ENCODE results near the gene FARP1.
A peak's percentile ranks its signal among the peaks of the same experiment; 100 is the strongest.

Gene FARP1

GRCh38 chr13:98484289-98485219, 341.7 kb downstream of the FARP1 start:
- DNase-seq (ENCODE audit: low read depth) = peak; percentile 97
- no peak for TF ChIP-seq CTCF (conservative IDR thresholded peaks at IDR 0.05; ENCODE audit: control insufficient read depth, insufficient read depth, low read depth, low read length)
- peak overlapping the region; percentile 13 for H3K4me3 ChIP-seq (ENCODE audit: control insufficient read depth, low read depth, low read length)

GRCh38 chr13:98485561-98485960, 342.7 kb downstream of the FARP1 start:
- no peak for TF ChIP-seq CTCF (conservative IDR thresholded peaks at IDR 0.05; ENCODE audit: control insufficient read depth, insufficient read depth, low read depth, low read length)

GRCh38 chr13:98486412-98486811, 343.5 kb downstream of the FARP1 start:
- H3K4me3 ChIP-seq (ENCODE audit: control insufficient read depth, low read depth, low read length) = no peak overlapping the region
- TF ChIP-seq CTCF (conservative IDR thresholded peaks at IDR 0.05; ENCODE audit: control insufficient read depth, insufficient read depth, low read depth, low read length) = no peak
- DNase-seq (ENCODE audit: low read depth) = no peak

More at GRCh38 chr13:98485561-98485960, 342.7 kb downstream of the FARP1 start:
- H3K4me3 ChIP-seq (ENCODE audit: control insufficient read depth, low read depth, low read length) = no peak overlapping the region
- no peak for DNase-seq (ENCODE audit: low read depth)

- no peak overlapping the region for H3K4me3 ChIP-seq (ENCODE audit: control insufficient read depth, low read depth, low read length)
- DNase-seq (ENCODE audit: low read depth) = peak; percentile 19
- no peak for TF ChIP-seq CTCF (conservative IDR thresholded peaks at IDR 0.05; ENCODE audit: control insufficient read depth, insufficient read depth, low read depth, low read length)
These were observed 344.1 kb downstream of the FARP1 start for GRCh38 chr13:98487016-98487415.

GRCh38 chr13:98487522-98487921, 344.6 kb downstream of the FARP1 start:
- no peak overlapping the region for H3K4me3 ChIP-seq (ENCODE audit: control insufficient read depth, low read depth, low read length)
- TF ChIP-seq CTCF (conservative IDR thresholded peaks at IDR 0.05; ENCODE audit: control insufficient read depth, insufficient read depth, low read depth, low read length) = no peak
- no peak for DNase-seq (ENCODE audit: low read depth)

- no peak for TF ChIP-seq CTCF (conservative IDR thresholded peaks at IDR 0.05; ENCODE audit: control insufficient read depth, insufficient read depth, low read depth, low read length)
- H3K4me3 ChIP-seq (ENCODE audit: control insufficient read depth, low read depth, low read length) = no peak overlapping the region
- DNase-seq (ENCODE audit: low read depth) = no peak
These were observed 345.8 kb downstream of the FARP1 start for GRCh38 chr13:98488736-98489135.
